ENCODE data around the gene FSHR. TPM values are rescaled to one million over a fixed set of nuclear protein-coding genes. Genes with fewer than 3 reads are reported as not detected.

Gene FSHR
- total and polyA plus RNA-seq, 7 donors: not detected

- H3K4me1 ChIP-seq: peaks cover 0 to 16% (median 3%) of the 10 kb centered on the region in 4 donors
- no peak for DNase-seq
- no peaks in the 10 kb centered on the region for H3K9me3 ChIP-seq
- no peak overlapping the region for H3K4me3 ChIP-seq
- H3K27me3 ChIP-seq: peaks cover 0 to 26% (median 0%) of the 10 kb centered on the region in 3 donors
- WGBS, 2 donors: 57 to 74% methylated on average over 3 of the region's 3 CpGs
- TF ChIP-seq POLR2A (IDR thresholded peaks at IDR 0.05): no peak
- no peaks in the 10 kb centered on the region for H3K36me3 ChIP-seq
- intact Hi-C loops (cut with DNase I): no loop called here
- H3K27ac ChIP-seq: no peak overlapping the region
These were observed 210.9 kb downstream of the FSHR start for GRCh38 chr2:48943436-48943835.

GRCh38 chr2:48941908-48942307, 212.4 kb downstream of the FSHR start:
- H3K27ac ChIP-seq: no peak overlapping the region
- TF ChIP-seq CTCF (IDR thresholded peaks at IDR 0.05) (no peak), POLR2AphosphoS5 (IDR thresholded peaks at IDR 0.05) (no peak), EP300 (IDR thresholded peaks at IDR 0.05) (no peak), POLR2A (IDR thresholded peaks at IDR 0.05) (no peak)
- intact Hi-C loops (cut with DNase I): no loop called here
- no peaks in the 10 kb centered on the region for H3K36me3 ChIP-seq
- WGBS, 2 donors: 68 to 73% methylated on average over 1 of the region's 1 CpG
- peaks cover 0 to 9% (median 0%) of the 10 kb centered on the region in 4 donors for H3K4me1 ChIP-seq
- no peaks in the 10 kb centered on the region for H3K9me3 ChIP-seq
- DNase-seq: no peak
- H3K27me3 ChIP-seq: peaks cover 0 to 29% (median 0%) of the 10 kb centered on the region in 3 donors
- no peak overlapping the region for H3K4me3 ChIP-seq

- peaks cover 0 to 9% (median 0%) of the 10 kb centered on the region in 4 donors for H3K4me1 ChIP-seq
These were observed 212.9 kb downstream of the FSHR start for GRCh38 chr2:48941456-48941855.

GRCh38 chr2:48940606-48941005, 213.7 kb downstream of the FSHR start:
- H3K27ac ChIP-seq: no peak overlapping the region
- intact Hi-C loops (cut with DNase I): no loop called here
- DNase-seq: no peak
- 93 to 98% methylated on average over 3 of the region's 3 CpGs for WGBS, 2 donors
- H3K4me1 ChIP-seq: peaks cover 0 to 9% (median 0%) of the 10 kb centered on the region in 4 donors
- no peak for TF ChIP-seq POLR2AphosphoS5 (IDR thresholded peaks at IDR 0.05)
- no peak for TF ChIP-seq POLR2A (IDR thresholded peaks at IDR 0.05)
- no peak for TF ChIP-seq CTCF (IDR thresholded peaks at IDR 0.05)
- peaks cover 0 to 29% (median 0%) of the 10 kb centered on the region in 3 donors for H3K27me3 ChIP-seq
- no peaks in the 10 kb centered on the region for H3K9me3 ChIP-seq
- no peak overlapping the region for H3K4me3 ChIP-seq
- H3K36me3 ChIP-seq: no peaks in the 10 kb centered on the region

More at GRCh38 chr2:48941456-48941855, 212.9 kb downstream of the FSHR start:
- no peaks in the 10 kb centered on the region for H3K36me3 ChIP-seq
- no peak for DNase-seq
- no peaks in the 10 kb centered on the region for H3K9me3 ChIP-seq
- TF ChIP-seq POLR2A (IDR thresholded peaks at IDR 0.05) (no peak), EP300 (IDR thresholded peaks at IDR 0.05) (no peak), CTCF (IDR thresholded peaks at IDR 0.05) (no peak), POLR2AphosphoS5 (IDR thresholded peaks at IDR 0.05) (no peak)
- no peak overlapping the region for H3K4me3 ChIP-seq
- WGBS, 2 donors: 54 to 79% methylated on average over 3 of the region's 3 CpGs
- H3K27me3 ChIP-seq: peaks cover 0 to 29% (median 0%) of the 10 kb centered on the region in 3 donors
- H3K27ac ChIP-seq: no peak overlapping the region
- intact Hi-C loops (cut with DNase I): no loop called here

GRCh38 chr2:48939232-48939631, 215.1 kb downstream of the FSHR start:
- peaks cover 0 to 9% (median 0%) of the 10 kb centered on the region in 4 donors for H3K4me1 ChIP-seq
- TF ChIP-seq CTCF (IDR thresholded peaks at IDR 0.05) (no peak), EP300 (IDR thresholded peaks at IDR 0.05) (no peak), POLR2AphosphoS5 (IDR thresholded peaks at IDR 0.05) (no peak), POLR2A (IDR thresholded peaks at IDR 0.05) (no peak)
- no peak overlapping the region for H3K27ac ChIP-seq
- no peaks in the 10 kb centered on the region for H3K9me3 ChIP-seq
- no peak for DNase-seq
- peaks cover 0 to 19% (median 0%) of the 10 kb centered on the region in 3 donors for H3K27me3 ChIP-seq
- WGBS, 2 donors: 46 to 77% methylated on average over 4 of the region's 4 CpGs
- no peak overlapping the region for H3K4me3 ChIP-seq
- no peaks in the 10 kb centered on the region for H3K36me3 ChIP-seq
- intact Hi-C loops (cut with DNase I): no loop called here

All from sigmoid colon (tissue), 7 donors.